ENCODE results near the gene MRPS6. TPM values are rescaled to one million over a fixed set of nuclear protein-coding genes. Genes with fewer than 3 reads are reported as not detected.

The MRPS6 gene
- total RNA-seq, 1 experiment from 2014 or later: 41.0 TPM

DNA sequence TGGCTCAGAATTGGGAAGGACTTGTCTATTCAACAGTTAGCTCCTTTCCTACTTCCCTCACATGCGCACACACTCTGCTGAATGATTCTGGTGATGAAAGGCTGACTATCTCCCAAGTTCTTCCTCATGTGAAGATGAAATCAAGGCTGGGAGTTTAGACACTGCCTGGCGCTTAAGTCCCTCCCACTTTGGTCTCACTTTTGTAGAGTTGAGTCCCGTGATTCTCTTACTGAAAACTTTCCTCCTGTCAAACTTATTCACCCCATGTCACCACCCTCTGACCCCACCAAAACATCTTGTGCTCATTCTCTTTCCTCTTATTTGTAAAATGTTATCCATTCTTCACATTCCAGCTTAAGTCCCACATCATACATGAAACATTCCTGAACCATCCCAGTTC is 8.4 kb upstream of the MRPS6 start:
- Histone ChIP-seq H3K9me2 (ENCODE audit: insufficient read depth) (no peaks in the 10 kb centered on the region), H3K27ac (no peak overlapping the region), H3F3A (ENCODE audit: insufficient read depth, low read depth) (no peaks in the 10 kb centered on the region), H3K36me3 (ENCODE audit: low read depth) (no peaks in the 10 kb centered on the region), H2AFZ (no peak overlapping the region), H3K4me1 (replicated peaks; ENCODE audit: insufficient read depth) (no peaks in the 10 kb centered on the region), H4K20me1 (ENCODE audit: insufficient read depth) (no peaks in the 10 kb centered on the region), H3K9me3 (ENCODE audit: insufficient read depth, low read depth) (no peaks in the 10 kb centered on the region), H3K4me3 (no peak overlapping the region), H3K27me3 (ENCODE audit: insufficient read depth, low read depth) (peaks cover 15% of the 10 kb centered on the region; the same call in 1 of the 2 replicates), H3K4me2 (no peak overlapping the region), H3K79me2 (ENCODE audit: low read depth) (no peaks in the 10 kb centered on the region)
- no TSS peak for BruUV-seq (replicated peaks)
- intact Hi-C loops (cut with micrococcal nuclease; ENCODE audit: unreplicated experiment): no loop called here
- no peak for TF ChIP-seq EZH2 (IDR thresholded peaks at IDR 0.05; ENCODE audit: low read depth)
- DNase-seq: no peak
- POLR2A ChIA-PET (ENCODE audit: unreplicated experiment): no interaction called here
- CTCF ChIA-PET: no interaction called here

- H3K27ac ChIP-seq: no peak overlapping the region
These were observed 1.7 kb upstream of the MRPS6 start for GRCh38 chr21:34071683-34072082.

GRCh38 chr21:34072145-34073031 is 990 bp upstream of the MRPS6 start:
- no peaks in the 10 kb centered on the region for H3F3A ChIP-seq (ENCODE audit: insufficient read depth, low read depth)
- no TSS peak for BruUV-seq (replicated peaks)
- no peak for DNase-seq
- H3K27ac ChIP-seq: no peak overlapping the region
- H3K36me3 ChIP-seq (ENCODE audit: low read depth): no peaks in the 10 kb centered on the region
- no peaks in the 10 kb centered on the region for H4K20me1 ChIP-seq (ENCODE audit: insufficient read depth)
- H3K4me1 ChIP-seq (replicated peaks; ENCODE audit: insufficient read depth): peaks cover 17% of the 10 kb centered on the region
- peak overlapping the region; percentile 72 for H3K4me2 ChIP-seq
- no peaks in the 10 kb centered on the region for H3K9me2 ChIP-seq (ENCODE audit: insufficient read depth)
- TF ChIP-seq CTCF (conservative IDR thresholded peaks at IDR 0.05): no peak
- TF ChIP-seq EZH2 (IDR thresholded peaks at IDR 0.05; ENCODE audit: low read depth): no peak
- intact Hi-C loops (cut with micrococcal nuclease; ENCODE audit: unreplicated experiment): loop anchor here (5.0 to 10.0 kb wide), 3 partner anchors 125 to 150 kb away; no protein-coding TSS in a partner anchor
- H2AFZ ChIP-seq: peak overlapping the region; percentile 87
- POLR2A ChIA-PET (ENCODE audit: unreplicated experiment): no interaction called here
- no peaks in the 10 kb centered on the region for H3K27me3 ChIP-seq (ENCODE audit: insufficient read depth, low read depth)
- CTCF ChIA-PET: no interaction called here
- H3K9me3 ChIP-seq (ENCODE audit: insufficient read depth, low read depth): no peaks in the 10 kb centered on the region
- H3K4me3 ChIP-seq: peak overlapping the region; percentile 55; the same call in 1 of the 2 replicates
- H3K79me2 ChIP-seq (ENCODE audit: low read depth): peaks cover 33% of the 10 kb centered on the region

More at GRCh38 chr21:34071683-34072082, 1.7 kb upstream of the MRPS6 start:
- Histone ChIP-seq H4K20me1 (ENCODE audit: insufficient read depth) (no peaks in the 10 kb centered on the region), H3K9me2 (ENCODE audit: insufficient read depth) (no peaks in the 10 kb centered on the region), H3K4me3 (no peak overlapping the region), H3F3A (ENCODE audit: insufficient read depth, low read depth) (no peaks in the 10 kb centered on the region), H3K4me2 (no peak overlapping the region), H3K79me2 (ENCODE audit: low read depth) (peaks cover 27% of the 10 kb centered on the region), H2AFZ (no peak overlapping the region), H3K4me1 (replicated peaks; ENCODE audit: insufficient read depth) (peaks cover 17% of the 10 kb centered on the region), H3K36me3 (ENCODE audit: low read depth) (no peaks in the 10 kb centered on the region), H3K27me3 (ENCODE audit: insufficient read depth, low read depth) (no peaks in the 10 kb centered on the region; the same call in 1 of the 2 replicates), H3K9me3 (ENCODE audit: insufficient read depth, low read depth) (no peaks in the 10 kb centered on the region)
- no TSS peak for BruUV-seq (replicated peaks)
- intact Hi-C loops (cut with micrococcal nuclease; ENCODE audit: unreplicated experiment): loop anchor here (5.0 to 10.0 kb wide), 3 partner anchors 124 to 149 kb away; no protein-coding TSS in a partner anchor
- ChIA-PET CTCF (no interaction called here), POLR2A (ENCODE audit: unreplicated experiment) (interaction anchor here (1.0 kb wide), 1 partner anchor 144 kb away, joined by 6 read pairs; no protein-coding TSS in a partner anchor)
- TF ChIP-seq EZH2 (IDR thresholded peaks at IDR 0.05; ENCODE audit: low read depth) (no peak), CTCF (conservative IDR thresholded peaks at IDR 0.05) (no peak)
- no peak for DNase-seq

Measured in PC-9 (cell line).